Panc1 (cell line): Measurements from ENCODE around the gene PDLIM7. TPM values are rescaled to one million over a fixed set of nuclear protein-coding genes. Genes with fewer than 3 reads are reported as not detected.
"Not testable (repeated sequence)": the region's sequence is repeated elsewhere in the genome, so short reads cannot be mapped to it uniquely, and the experiment has no call there.

Experiments used
- ATAC-seq: fragments of 200-7000 bp; cut with Tn5 transposase; 2 replicates; pipeline ENCODE4 v1.9.1; 2020; ENCODE audit warnings: mild to moderate bottlenecking, moderate library complexity
- BruUV-seq: library from RNA; stranded (reverse); fragments of 400-500 nt; replicated peaks from 2 replicates; lab custom pipeline; 2021; lab: Mats Ljungman, UMichigan
- CTCF ChIA-PET: fragments of 300-600 bp; sonication (Branson Sonifier 250); formaldehyde crosslinking; loops from one replicate; lab custom pipeline; 2022; ENCODE audit warnings: antibody characterized with exemption; lab: Charles Lee
- POLR2A ChIA-PET: fragments of 300-600 bp; sonication (Branson Sonifier 250); formaldehyde crosslinking; loops from one replicate; lab custom pipeline; 2022; ENCODE audit warnings: antibody characterized with exemption; lab: Charles Lee
- DNase-seq: peaks from one replicate; pipeline ENCODE4 v3.0.0-alpha.2; 2010; ENCODE audit warnings: low read depth, low spot score
- H3K27ac ChIP-seq: 2 replicates; pipeline ENCODE4 v1.5.1; 2011; ENCODE audit warnings: mild to moderate bottlenecking, low read length, inconsistent platforms
- H3K27me3 ChIP-seq: fragments of 200-500 bp; sonication (Bioruptor generic); 2 replicates; pipeline ENCODE4 v1.6.0; 2014; ENCODE audit warnings: low read length, inconsistent platforms; ENCODE audit not compliant: control insufficient read depth, insufficient read depth
- H3K36me3 ChIP-seq: fragments of 200-500 bp; sonication (Bioruptor generic); 2 replicates; pipeline ENCODE4 v1.5.1; 2014; ENCODE audit warnings: inconsistent platforms, mild to moderate bottlenecking, low read length, moderate library complexity; ENCODE audit not compliant: control insufficient read depth, insufficient read depth
- H3K4me1 ChIP-seq: 2 replicates; pipeline ENCODE4 v1.5.1; 2011; ENCODE audit warnings: inconsistent platforms, mild to moderate bottlenecking, low read length, moderate library complexity; ENCODE audit not compliant: control insufficient read depth, insufficient read depth
- H3K4me3 ChIP-seq, 2 experiments: 2 replicates each; pipeline ENCODE4 v1.5.1; 2011 to 2012; ENCODE audit warnings: low read depth in 2 of 2, low read length in 2 of 2, mild to moderate bottlenecking in 2 of 2, inconsistent platforms in 1 of 2, moderate library complexity in 1 of 2
- H3K9me3 ChIP-seq: fragments of 200-500 bp; sonication (Bioruptor generic); 2 replicates; pipeline ENCODE4 v1.5.1; 2014; ENCODE audit warnings: low read depth, mild to moderate bottlenecking, inconsistent platforms, low read length, moderate library complexity; ENCODE audit not compliant: control insufficient read depth, insufficient read depth
- POLR2AphosphoS5 ChIP-seq: IDR thresholded peaks from 2 replicates; pipeline ENCODE4 v1.6.1; 2012; ENCODE audit warnings: mild to moderate bottlenecking, low read depth, low read length, moderate library complexity
- SIN3A ChIP-seq: IDR thresholded peaks from 2 replicates; pipeline ENCODE4 v1.6.1; 2012; ENCODE audit warnings: low read depth, mild to moderate bottlenecking, low read length, moderate library complexity, borderline replicate concordance; ENCODE audit not compliant: insufficient read depth
- TCF7L2 ChIP-seq: IDR thresholded peaks from 2 replicates; pipeline ENCODE4 v1.6.1; 2011; ENCODE audit warnings: mild to moderate bottlenecking, low read depth, low read length, inconsistent platforms
- in situ Hi-C: cut with HindIII; loops from 2 replicates; pipeline ENCODE4 v1.10.0; 2016; ENCODE audit warnings: low sequenced_read_pairs, low pct_unique_long_range_greater_than_20kb
- intact Hi-C: fragments of 100-400 bp; cut with micrococcal nuclease; formaldehyde crosslinking; loops from one replicate; pipeline ENCODE4 v1.10.0; 2022; ENCODE audit not compliant: unreplicated experiment
- total RNA-seq: library from RNA; stranded (reverse); gene quantifications from one replicate; pipeline ENCODE4 v1.2.1, GENCODE V29; 2021; ENCODE audit not compliant: unreplicated experiment
- TF ChIP-seq, protein P1 (sequence below), 2 experiments: IDR thresholded peaks; 2 replicates each; pipeline ENCODE4 v1.6.1; 2011 to 2012; ENCODE audit warnings: low read depth in 2 of 2, control low read depth in 1 of 2, low read length in 1 of 2, mild to moderate bottlenecking in 1 of 2, moderate library complexity in 1 of 2; ENCODE audit not compliant: insufficient read depth in 1 of 2
- TF ChIP-seq, protein P2 (sequence below): fragments of 450-650 bp; IDR thresholded peaks from 2 replicates; pipeline ENCODE4 v1.5.1; 2017; ENCODE audit warnings: mild to moderate bottlenecking

Gene PDLIM7
- total RNA-seq, 1 experiment from 2014 or later: 62.9 TPM

DNA sequence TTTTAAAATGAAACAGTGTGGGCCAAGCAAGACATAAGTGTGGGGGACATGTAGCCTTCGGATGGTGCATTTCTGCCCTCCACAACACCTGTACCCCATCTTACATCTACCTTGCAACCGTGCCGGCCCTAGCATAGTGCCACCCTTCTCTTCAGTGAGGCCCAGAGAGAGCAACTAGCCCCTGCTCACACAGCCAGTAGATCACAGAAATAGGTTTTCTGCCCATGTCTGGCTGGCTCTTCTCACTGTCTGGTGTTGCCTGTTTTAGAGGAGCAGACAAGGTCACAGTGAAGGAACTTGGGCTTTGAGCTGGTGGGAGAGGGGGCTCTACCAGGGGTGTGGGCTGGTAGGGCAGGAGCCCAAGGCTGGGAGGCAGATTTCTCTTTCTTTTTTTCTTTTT is 11.1 kb downstream of the PDLIM7 start:
- CTCF ChIA-PET: no interaction called here
- Histone ChIP-seq H3K4me3 (no peak overlapping the region), H3K27me3 (no peaks in the 10 kb centered on the region), H3K4me1 (peaks cover 3% of the 10 kb centered on the region; the same call in 1 of the 2 replicates), H3K27ac (no peak overlapping the region), H3K9me3 (no peaks in the 10 kb centered on the region), H3K36me3 (peaks cover 3% of the 10 kb centered on the region; the same call in 1 of the 2 replicates)
- ATAC-seq (no peak), DNase-seq (no peak)
- BruUV-seq: no TSS peak
- POLR2A ChIA-PET: no interaction called here
- no peak for TF ChIP-seq TCF7L2
- TF ChIP-seq, protein P1, sequence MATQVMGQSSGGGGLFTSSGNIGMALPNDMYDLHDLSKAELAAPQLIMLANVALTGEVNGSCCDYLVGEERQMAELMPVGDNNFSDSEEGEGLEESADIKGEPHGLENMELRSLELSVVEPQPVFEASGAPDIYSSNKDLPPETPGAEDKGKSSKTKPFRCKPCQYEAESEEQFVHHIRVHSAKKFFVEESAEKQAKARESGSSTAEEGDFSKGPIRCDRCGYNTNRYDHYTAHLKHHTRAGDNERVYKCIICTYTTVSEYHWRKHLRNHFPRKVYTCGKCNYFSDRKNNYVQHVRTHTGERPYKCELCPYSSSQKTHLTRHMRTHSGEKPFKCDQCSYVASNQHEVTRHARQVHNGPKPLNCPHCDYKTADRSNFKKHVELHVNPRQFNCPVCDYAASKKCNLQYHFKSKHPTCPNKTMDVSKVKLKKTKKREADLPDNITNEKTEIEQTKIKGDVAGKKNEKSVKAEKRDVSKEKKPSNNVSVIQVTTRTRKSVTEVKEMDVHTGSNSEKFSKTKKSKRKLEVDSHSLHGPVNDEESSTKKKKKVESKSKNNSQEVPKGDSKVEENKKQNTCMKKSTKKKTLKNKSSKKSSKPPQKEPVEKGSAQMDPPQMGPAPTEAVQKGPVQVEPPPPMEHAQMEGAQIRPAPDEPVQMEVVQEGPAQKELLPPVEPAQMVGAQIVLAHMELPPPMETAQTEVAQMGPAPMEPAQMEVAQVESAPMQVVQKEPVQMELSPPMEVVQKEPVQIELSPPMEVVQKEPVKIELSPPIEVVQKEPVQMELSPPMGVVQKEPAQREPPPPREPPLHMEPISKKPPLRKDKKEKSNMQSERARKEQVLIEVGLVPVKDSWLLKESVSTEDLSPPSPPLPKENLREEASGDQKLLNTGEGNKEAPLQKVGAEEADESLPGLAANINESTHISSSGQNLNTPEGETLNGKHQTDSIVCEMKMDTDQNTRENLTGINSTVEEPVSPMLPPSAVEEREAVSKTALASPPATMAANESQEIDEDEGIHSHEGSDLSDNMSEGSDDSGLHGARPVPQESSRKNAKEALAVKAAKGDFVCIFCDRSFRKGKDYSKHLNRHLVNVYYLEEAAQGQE (IDR thresholded peaks at IDR 0.05; ENCODE audit: insufficient read depth in 1 of 2, low read depth in 2 of 2, low read length in 1 of 2): no peak
- no peak for TF ChIP-seq POLR2AphosphoS5
- TF ChIP-seq, protein P2, sequence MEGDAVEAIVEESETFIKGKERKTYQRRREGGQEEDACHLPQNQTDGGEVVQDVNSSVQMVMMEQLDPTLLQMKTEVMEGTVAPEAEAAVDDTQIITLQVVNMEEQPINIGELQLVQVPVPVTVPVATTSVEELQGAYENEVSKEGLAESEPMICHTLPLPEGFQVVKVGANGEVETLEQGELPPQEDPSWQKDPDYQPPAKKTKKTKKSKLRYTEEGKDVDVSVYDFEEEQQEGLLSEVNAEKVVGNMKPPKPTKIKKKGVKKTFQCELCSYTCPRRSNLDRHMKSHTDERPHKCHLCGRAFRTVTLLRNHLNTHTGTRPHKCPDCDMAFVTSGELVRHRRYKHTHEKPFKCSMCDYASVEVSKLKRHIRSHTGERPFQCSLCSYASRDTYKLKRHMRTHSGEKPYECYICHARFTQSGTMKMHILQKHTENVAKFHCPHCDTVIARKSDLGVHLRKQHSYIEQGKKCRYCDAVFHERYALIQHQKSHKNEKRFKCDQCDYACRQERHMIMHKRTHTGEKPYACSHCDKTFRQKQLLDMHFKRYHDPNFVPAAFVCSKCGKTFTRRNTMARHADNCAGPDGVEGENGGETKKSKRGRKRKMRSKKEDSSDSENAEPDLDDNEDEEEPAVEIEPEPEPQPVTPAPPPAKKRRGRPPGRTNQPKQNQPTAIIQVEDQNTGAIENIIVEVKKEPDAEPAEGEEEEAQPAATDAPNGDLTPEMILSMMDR: no peak
- in situ Hi-C loops (no loop called here), intact Hi-C loops (no loop called here)

DNA sequence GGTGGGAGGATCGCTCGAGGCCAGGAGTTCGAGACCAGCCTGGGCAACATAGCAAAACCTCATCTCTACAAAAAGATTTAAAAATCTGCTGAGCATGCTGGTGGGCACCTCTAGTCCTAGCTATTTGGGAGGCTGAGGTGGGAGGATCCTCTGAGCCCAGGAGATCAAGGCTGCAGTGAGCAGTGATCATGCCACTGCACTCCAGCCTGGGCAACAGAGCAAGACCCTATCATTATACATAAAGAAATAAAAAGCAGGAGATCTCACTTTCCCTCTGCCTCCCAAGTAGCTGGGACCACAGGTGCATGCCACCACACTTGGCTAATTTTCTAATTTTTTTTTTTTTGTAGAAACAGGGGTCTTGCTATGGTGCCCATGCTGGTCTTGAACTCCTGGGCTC is 11.7 kb downstream of the PDLIM7 start:
- intact Hi-C loops, H3K9me3 ChIP-seq, H3K27me3 ChIP-seq, POLR2A ChIA-PET, H3K4me3 ChIP-seq, in situ Hi-C loops, DNase-seq, H3K36me3 ChIP-seq, ATAC-seq, CTCF ChIA-PET, H3K27ac ChIP-seq, BruUV-seq, H3K4me1 ChIP-seq: not testable (repeated sequence)

DNA sequence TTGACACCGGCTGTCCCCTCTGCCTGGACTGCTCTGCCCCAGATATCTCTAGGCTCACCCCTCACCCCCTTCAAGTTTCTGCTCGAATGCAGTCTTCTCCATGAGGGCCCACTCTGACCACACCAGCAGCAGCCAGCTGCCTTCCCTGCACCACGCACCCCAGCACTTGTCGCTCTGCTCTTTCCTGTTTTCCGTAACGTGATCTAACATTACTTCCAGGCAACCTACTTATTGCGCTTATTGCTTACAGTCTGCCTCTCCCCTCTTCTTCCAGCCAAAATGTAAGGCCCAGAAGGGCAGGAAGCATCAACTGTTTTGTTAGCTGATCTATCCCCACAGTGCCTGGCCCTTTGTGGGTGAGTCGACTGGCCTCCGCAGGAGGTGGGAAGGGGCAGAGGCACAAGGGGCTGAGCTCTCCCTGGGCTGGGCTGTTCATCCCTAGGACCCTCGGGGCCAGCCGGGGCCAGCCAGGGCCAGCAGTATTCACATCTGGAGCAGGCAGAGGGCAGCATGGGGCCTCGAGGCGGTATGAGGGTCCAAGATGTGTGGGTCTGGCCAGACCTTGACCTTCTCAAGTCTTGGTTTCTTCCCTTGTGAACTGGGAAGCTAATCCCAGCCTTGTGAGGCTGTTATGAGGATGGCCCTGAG is 12.4 kb downstream of the PDLIM7 start:
- no peak for ATAC-seq
- TF ChIP-seq, protein P2: no peak
- TF ChIP-seq POLR2AphosphoS5: no peak
- no peak for TF ChIP-seq SIN3A
- TF ChIP-seq, protein P1 (IDR thresholded peaks at IDR 0.05; ENCODE audit: insufficient read depth in 1 of 2, low read depth in 2 of 2, low read length in 1 of 2): no peak
- no peak for TF ChIP-seq TCF7L2
- Histone ChIP-seq H3K27ac (no peak overlapping the region), H3K4me3 (no peak overlapping the region), H3K4me1 (no peaks in the 10 kb centered on the region), H3K9me3 (no peaks in the 10 kb centered on the region), H3K27me3 (no peaks in the 10 kb centered on the region), H3K36me3 (peaks cover 3% of the 10 kb centered on the region; the same call in 1 of the 2 replicates)
- POLR2A ChIA-PET: no interaction called here
- intact Hi-C loops: no loop called here
- CTCF ChIA-PET: no interaction called here
- in situ Hi-C loops: no loop called here
- no peak for DNase-seq
- TSS peak; percentile 41 for BruUV-seq
